NCI-H510A (cell line): Measurements from ENCODE around the gene HMX1.

Experiments
- DNase-seq: peaks from one replicate; lab custom pipeline; 2025; lab: John Stamatoyannopoulos, UW

The HMX1 gene

GRCh38 chr4:8868321-8869001 is 3.2 kb downstream of the HMX1 start:
- no peak for DNase-seq

- DNase-seq: no peak
Measured at GRCh38 chr4:8867624-8868320, 3.9 kb downstream of the HMX1 start.

- DNase-seq: no peak
Measured at GRCh38 chr4:8866828-8867623, 4.6 kb downstream of the HMX1 start.

GRCh38 chr4:8866421-8866820 is 5.2 kb downstream of the HMX1 start:
- DNase-seq: no peak

- no peak for DNase-seq
Measured at GRCh38 chr4:8865681-8866310, 5.8 kb downstream of the HMX1 start.

- no peak for DNase-seq
Measured at GRCh38 chr4:8864912-8865680, 6.5 kb downstream of the HMX1 start.

- DNase-seq: no peak
Measured at GRCh38 chr4:8863686-8864682, 7.7 kb downstream of the HMX1 start.

- DNase-seq: no peak
Measured at GRCh38 chr4:8862800-8863685, 8.6 kb downstream of the HMX1 start.

GRCh38 chr4:8862334-8862733 is 9.3 kb downstream of the HMX1 start:
- DNase-seq: no peak

GRCh38 chr4:8861576-8862295 is 9.9 kb downstream of the HMX1 start:
- DNase-seq: no peak

- no peak for DNase-seq
Measured at GRCh38 chr4:8860892-8861575, 10.6 kb downstream of the HMX1 start.

- DNase-seq: no peak
Measured at GRCh38 chr4:8860096-8860891, 11.3 kb downstream of the HMX1 start.

GRCh38 chr4:8859550-8860095 is 12.0 kb downstream of the HMX1 start:
- DNase-seq: no peak

GRCh38 chr4:8858701-8859210 is 12.9 kb downstream of the HMX1 start:
- no peak for DNase-seq

GRCh38 chr4:8857766-8858700 is 13.6 kb downstream of the HMX1 start:
- DNase-seq: no peak
